Measurements from ENCODE around the gene AURKA.
A peak's percentile ranks its signal among the peaks of the same experiment; 100 is the strongest.

DNA sequence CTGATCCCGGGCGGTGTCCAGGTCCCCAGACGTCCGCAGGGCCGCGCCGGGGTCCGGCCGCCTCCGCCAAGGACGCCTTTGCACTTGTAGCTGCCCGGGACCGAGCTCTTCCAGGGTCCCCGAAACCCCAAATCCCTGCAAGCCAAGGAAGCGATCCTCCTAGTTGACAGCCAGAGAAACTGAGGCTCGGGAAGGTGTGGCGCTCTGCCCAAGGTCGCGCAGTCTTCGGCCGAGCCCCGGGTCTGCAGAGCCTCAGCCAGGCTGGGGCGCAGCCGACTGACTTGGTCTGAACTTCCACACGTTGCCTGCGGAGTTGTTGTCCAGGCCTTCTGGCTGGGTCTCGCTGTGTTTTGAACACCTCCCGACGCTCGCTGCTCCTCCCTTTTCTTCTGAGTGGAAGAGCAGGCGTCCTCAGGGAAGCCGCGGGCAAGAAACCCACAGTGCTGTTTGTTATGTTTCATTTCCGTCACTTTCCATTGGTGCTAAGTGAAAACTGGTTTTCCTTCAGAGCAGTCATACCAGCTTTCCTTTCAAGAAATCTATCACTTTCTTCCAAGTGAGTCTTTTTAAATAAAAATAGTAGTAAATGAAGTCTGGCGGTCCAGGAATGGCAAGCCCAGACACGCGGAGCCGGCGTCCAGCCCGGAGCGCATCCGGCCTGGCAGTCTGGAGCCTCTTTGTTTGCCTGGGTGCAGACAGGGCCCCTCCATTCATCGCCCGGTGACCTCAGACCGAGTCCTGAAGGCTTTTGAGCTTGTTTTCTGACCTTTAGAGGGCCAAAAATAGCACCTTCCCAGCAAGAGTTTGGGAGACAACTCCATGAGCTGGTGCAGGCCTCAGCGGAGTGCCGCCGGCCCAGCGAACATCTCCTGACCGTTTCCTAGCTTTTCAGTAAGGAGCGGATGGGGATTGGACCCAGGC, 32.5 kb downstream of the AURKA start:
- TF ChIP-seq EP300 (IDR thresholded peaks at IDR 0.05; ENCODE audit: borderline replicate concordance) (no peak), TAF1 (IDR thresholded peaks at IDR 0.05; ENCODE audit: low read depth) (0 out of 2 replicates have a peak, but pooled peaks have one; percentile 6), NFIC (IDR thresholded peaks at IDR 0.05) (no peak), RAD21 (IDR thresholded peaks at IDR 0.05; ENCODE audit: low read depth) (no peak), MAX (IDR thresholded peaks at IDR 0.05) (no peak), ZBTB7A (IDR thresholded peaks at IDR 0.05; ENCODE audit: low read depth) (no peak), TEAD4 (IDR thresholded peaks at IDR 0.05) (no peak), CREB1 (IDR thresholded peaks at IDR 0.05; ENCODE audit: low read depth) (no peak), EGR1 (IDR thresholded peaks at IDR 0.05) (no peak)
- TF ChIP-seq, protein P1, sequence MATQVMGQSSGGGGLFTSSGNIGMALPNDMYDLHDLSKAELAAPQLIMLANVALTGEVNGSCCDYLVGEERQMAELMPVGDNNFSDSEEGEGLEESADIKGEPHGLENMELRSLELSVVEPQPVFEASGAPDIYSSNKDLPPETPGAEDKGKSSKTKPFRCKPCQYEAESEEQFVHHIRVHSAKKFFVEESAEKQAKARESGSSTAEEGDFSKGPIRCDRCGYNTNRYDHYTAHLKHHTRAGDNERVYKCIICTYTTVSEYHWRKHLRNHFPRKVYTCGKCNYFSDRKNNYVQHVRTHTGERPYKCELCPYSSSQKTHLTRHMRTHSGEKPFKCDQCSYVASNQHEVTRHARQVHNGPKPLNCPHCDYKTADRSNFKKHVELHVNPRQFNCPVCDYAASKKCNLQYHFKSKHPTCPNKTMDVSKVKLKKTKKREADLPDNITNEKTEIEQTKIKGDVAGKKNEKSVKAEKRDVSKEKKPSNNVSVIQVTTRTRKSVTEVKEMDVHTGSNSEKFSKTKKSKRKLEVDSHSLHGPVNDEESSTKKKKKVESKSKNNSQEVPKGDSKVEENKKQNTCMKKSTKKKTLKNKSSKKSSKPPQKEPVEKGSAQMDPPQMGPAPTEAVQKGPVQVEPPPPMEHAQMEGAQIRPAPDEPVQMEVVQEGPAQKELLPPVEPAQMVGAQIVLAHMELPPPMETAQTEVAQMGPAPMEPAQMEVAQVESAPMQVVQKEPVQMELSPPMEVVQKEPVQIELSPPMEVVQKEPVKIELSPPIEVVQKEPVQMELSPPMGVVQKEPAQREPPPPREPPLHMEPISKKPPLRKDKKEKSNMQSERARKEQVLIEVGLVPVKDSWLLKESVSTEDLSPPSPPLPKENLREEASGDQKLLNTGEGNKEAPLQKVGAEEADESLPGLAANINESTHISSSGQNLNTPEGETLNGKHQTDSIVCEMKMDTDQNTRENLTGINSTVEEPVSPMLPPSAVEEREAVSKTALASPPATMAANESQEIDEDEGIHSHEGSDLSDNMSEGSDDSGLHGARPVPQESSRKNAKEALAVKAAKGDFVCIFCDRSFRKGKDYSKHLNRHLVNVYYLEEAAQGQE (IDR thresholded peaks at IDR 0.05; ENCODE audit: low read depth), result no peak

Data from Ishikawa (cell line).